WI38 (cell line): ENCODE results near the gene CEP126.

Experiments used
- H3K4me3 ChIP-seq: 2 replicates; pipeline ENCODE4 v1.5.1; 2011; ENCODE audit warnings: low read depth, mild to moderate bottlenecking, control low read depth, low read length
- TF ChIP-seq, protein P1 (sequence below): IDR thresholded peaks from 2 replicates; pipeline ENCODE4 v1.5.1; 2012; ENCODE audit warnings: low read depth, mild to moderate bottlenecking, control low read depth, low read length

Gene CEP126

DNA sequence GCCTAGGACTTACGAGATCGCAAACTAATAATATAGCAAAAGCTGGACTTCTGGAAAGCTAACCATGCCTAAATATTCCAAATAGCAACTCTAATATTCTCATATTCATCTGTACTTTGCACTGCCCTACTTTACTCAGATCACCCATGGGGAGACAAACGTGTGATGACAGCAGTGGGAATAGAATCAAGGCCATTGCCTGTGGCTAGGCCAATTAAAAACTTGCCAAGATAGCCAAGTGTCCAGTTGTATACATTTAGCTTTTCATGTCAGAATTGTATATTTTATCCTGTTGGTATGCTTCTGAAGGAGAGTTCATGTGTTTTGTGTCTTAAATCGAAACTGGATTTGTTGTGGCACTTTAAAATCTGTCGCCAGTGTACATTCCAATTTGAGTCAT lies 1.2 kb upstream of the CEP126 start:
- H3K4me3 ChIP-seq = peak overlapping the region; percentile 10
- TF ChIP-seq, protein P1, sequence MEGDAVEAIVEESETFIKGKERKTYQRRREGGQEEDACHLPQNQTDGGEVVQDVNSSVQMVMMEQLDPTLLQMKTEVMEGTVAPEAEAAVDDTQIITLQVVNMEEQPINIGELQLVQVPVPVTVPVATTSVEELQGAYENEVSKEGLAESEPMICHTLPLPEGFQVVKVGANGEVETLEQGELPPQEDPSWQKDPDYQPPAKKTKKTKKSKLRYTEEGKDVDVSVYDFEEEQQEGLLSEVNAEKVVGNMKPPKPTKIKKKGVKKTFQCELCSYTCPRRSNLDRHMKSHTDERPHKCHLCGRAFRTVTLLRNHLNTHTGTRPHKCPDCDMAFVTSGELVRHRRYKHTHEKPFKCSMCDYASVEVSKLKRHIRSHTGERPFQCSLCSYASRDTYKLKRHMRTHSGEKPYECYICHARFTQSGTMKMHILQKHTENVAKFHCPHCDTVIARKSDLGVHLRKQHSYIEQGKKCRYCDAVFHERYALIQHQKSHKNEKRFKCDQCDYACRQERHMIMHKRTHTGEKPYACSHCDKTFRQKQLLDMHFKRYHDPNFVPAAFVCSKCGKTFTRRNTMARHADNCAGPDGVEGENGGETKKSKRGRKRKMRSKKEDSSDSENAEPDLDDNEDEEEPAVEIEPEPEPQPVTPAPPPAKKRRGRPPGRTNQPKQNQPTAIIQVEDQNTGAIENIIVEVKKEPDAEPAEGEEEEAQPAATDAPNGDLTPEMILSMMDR = no peak

DNA sequence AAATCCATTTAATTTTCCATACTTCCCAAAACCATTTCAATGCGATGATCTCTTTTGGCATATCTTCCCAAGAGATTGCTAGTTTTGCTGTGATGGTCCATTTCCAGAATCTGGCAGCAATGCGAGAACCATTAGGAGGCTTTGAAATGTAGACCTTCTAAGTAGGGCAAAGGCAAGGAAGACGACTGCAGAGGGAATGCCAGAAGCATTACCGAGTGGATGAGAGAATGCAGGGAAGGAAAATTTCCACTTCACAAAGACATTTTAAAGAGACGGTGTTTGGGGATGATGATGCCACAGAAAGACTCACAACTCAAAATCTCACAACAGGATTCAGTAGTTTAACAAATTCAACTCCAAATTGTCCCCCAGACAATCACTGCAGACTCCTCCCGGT lies 471 bp upstream of the CEP126 start:
- peak overlapping the region; percentile 74 for H3K4me3 ChIP-seq

DNA sequence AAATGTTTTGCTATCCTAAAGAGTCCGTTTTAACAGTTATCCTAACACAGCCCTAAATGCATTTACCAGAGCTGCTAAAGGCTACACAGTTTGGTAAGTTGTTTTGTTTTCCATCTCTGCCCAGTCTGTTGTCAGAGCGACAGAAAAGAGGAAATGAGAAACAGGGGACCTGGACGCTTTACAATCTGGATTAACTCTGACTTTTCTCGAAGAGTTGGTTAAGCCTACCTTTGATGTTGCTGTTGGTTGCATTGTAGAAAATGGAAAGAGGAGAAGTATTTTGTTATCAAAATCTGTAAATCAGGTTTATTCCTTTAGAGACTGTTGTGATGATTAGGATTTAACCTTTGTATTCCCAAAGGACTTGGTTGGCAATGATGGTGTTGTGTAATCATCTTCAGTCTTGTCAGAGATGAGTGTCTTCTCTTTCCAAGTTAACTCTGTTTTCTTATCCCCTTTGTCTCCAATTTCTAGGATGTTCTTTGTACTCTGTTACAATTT lies 1.0 kb downstream of the CEP126 start:
- TF ChIP-seq, protein P1 = no peak
- peak overlapping the region; percentile 74 for H3K4me3 ChIP-seq

More for the DNA sequence above, 471 bp upstream of the CEP126 start:
- TF ChIP-seq, protein P1 = no peak

DNA sequence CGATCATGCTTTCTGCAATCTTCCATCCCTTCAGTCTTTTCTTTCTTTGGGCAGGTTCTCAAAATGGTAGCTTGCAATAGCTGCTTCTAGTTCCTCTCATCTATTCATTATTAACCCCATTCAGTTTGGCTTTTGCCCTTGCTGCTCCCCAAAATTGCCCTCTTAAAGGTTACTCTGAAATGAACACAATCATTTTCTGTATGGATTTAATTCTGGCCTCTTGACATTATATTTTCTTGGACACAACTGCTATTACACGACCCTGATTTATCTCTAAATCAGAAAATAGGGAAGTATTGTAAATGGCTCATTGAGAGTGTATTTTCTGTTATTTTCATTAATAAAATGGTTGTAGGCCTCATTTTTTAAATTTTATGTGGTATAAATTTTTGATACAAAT lies 1.6 kb downstream of the CEP126 start, which contains the start of gene ANGPTL5:
TSS of gene ANGPTL5 (minus strand) at position 101 of the 400 bp plus-strand sequence. CDS start 8,613 bp downstream, outside the sequence.
- H3K4me3 ChIP-seq = peak within 1 kb of the TSS; percentile 74
- TF ChIP-seq, protein P1 = no peak

DNA sequence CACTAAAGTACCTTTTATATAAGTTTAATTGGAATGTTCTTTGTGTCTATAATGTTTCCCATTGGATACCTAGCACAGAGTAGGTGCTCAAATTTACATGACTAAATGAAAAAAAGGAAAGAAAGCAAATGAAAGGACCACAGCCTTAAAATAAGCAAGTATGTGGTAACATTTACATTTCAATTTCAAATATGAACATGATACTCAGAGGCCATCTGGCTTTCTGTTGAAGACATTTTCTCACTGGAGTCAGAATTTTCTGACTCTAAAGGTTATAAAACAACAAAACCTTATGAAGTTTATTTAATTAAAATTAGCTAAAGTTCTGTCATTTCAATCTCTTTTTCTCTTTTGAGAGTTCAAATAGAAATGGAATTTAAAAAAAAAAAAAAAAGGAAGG lies 2.4 kb downstream of the CEP126 start:
- H3K4me3 ChIP-seq = no peak overlapping the region
- TF ChIP-seq, protein P1 = no peak

DNA sequence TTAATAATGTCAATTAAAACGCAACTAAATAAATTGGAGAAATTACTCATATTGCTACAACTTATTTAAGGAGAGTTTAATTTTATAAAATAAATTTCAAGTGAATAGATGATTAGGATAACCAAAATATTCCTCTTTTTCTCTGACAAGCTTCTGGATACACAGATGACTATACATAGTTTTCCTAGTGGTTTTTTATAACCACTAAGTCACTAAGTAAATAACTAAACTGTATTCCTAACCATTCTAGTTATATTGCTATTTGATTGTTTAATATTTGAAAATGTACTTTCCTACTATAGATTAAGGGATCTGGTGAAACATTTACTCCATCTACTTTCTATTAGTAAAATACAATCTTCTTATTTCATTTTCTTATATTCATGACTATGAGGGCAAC lies 6.2 kb downstream of the CEP126 start:
- TF ChIP-seq, protein P1 = no peak
- no peak overlapping the region for H3K4me3 ChIP-seq

DNA sequence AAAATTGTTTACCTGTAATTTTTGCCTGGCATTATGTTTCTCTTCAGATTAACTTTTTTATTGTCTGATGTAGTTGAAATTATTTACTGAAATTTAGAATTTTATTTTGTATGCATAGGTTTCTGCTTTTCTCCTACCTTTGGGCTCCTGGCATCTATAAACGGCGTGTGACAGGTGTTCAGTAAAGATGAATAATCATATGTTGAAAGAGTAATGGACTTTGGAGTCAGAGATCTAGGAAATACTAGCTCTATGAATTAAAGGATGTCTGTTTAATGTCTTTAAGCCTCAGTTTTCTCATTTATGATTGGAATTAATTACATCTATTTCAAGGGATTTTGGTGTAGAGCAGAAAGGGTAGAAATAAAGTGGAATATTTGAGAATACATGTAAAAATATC lies 8.7 kb downstream of the CEP126 start:
- no peak overlapping the region for H3K4me3 ChIP-seq
- TF ChIP-seq, protein P1 = no peak
